GM19239 (cell line): ENCODE data around the gene CBX1.

Experiments used
- DNase-seq: peaks from one replicate; pipeline ENCODE4 v3.0.0; 2011; ENCODE audit warnings: low spot score; ENCODE audit not compliant: insufficient read length
- FAIRE-seq: peaks from 2 replicates; lab custom pipeline; 2011; peaks lifted over from hg19 to GRCh38; lab: Jason Lieb, UNC

CBX1 gene

GRCh38 chr17:48055531-48056245 lies 45.6 kb downstream of the CBX1 start:
- no peak for DNase-seq

GRCh38 chr17:48054238-48055185 lies 46.8 kb downstream of the CBX1 start:
- DNase-seq (no peak), FAIRE-seq (no peak)

More at GRCh38 chr17:48055531-48056245, 45.6 kb downstream of the CBX1 start:
- peak; percentile 92 for FAIRE-seq

- DNase-seq (no peak), FAIRE-seq (no peak)
Observed at GRCh38 chr17:48053758-48054237, 47.5 kb downstream of the CBX1 start.

GRCh38 chr17:48052956-48053757 lies 48.1 kb downstream of the CBX1 start:
- FAIRE-seq, result no peak
- DNase-seq, result no peak

GRCh38 chr17:48051706-48052486 lies 49.4 kb downstream of the CBX1 start:
- FAIRE-seq (no peak), DNase-seq (no peak)

- FAIRE-seq, result no peak
- DNase-seq, result no peak
Observed at GRCh38 chr17:48051283-48051682, 50.0 kb downstream of the CBX1 start.

GRCh38 chr17:48048384-48049126 lies 52.7 kb downstream of the CBX1 start:
- DNase-seq, result no peak
- peak; percentile 4 for FAIRE-seq

- FAIRE-seq (peak; percentile 96), DNase-seq (peak; percentile 81)
Observed at GRCh38 chr17:48047741-48048383, 53.4 kb downstream of the CBX1 start, which contains the start of gene NFE2L1. NFE2L1 (plus strand) TSS chr17:48048359; CDS start chr17:48051119, 2,760 bp downstream.

- DNase-seq, result no peak
- FAIRE-seq, result no peak
Observed at GRCh38 chr17:48047113-48047740, 54.1 kb downstream of the CBX1 start.

GRCh38 chr17:48046296-48046695 lies 55.0 kb downstream of the CBX1 start:
- DNase-seq, result no peak
- FAIRE-seq, result no peak

GRCh38 chr17:48045316-48046001 lies 55.8 kb downstream of the CBX1 start:
- FAIRE-seq, result no peak
- no peak for DNase-seq

GRCh38 chr17:48044851-48045250 lies 56.4 kb downstream of the CBX1 start:
- DNase-seq (no peak), FAIRE-seq (no peak)

- DNase-seq, result no peak
Observed at GRCh38 chr17:48043176-48043575, 58.1 kb downstream of the CBX1 start.

GRCh38 chr17:48038687-48039086 lies 62.6 kb downstream of the CBX1 start:
- FAIRE-seq (no peak), DNase-seq (no peak)

More at GRCh38 chr17:48043176-48043575, 58.1 kb downstream of the CBX1 start:
- FAIRE-seq, result no peak

GRCh38 chr17:48037838-48038323 lies 63.4 kb downstream of the CBX1 start:
- DNase-seq, result no peak
- FAIRE-seq, result no peak

GRCh38 chr17:48037036-48037837 lies 64.0 kb downstream of the CBX1 start, which contains the start of gene COPZ2:
COPZ2 (minus strand) TSS chr17:48037797; CDS start chr17:48037777, 20 bp downstream.
- DNase-seq, result peak; percentile 53
- FAIRE-seq, result peak; percentile 90
